ENCODE data around the gene AURKAIP1. TPM values are rescaled to one million over a fixed set of nuclear protein-coding genes. Genes with fewer than 3 reads are reported as not detected.

AURKAIP1 gene
- total RNA-seq, 4 donors from 2014 or later, result 13.2 to 75.8 (median 31.1) TPM

DNA sequence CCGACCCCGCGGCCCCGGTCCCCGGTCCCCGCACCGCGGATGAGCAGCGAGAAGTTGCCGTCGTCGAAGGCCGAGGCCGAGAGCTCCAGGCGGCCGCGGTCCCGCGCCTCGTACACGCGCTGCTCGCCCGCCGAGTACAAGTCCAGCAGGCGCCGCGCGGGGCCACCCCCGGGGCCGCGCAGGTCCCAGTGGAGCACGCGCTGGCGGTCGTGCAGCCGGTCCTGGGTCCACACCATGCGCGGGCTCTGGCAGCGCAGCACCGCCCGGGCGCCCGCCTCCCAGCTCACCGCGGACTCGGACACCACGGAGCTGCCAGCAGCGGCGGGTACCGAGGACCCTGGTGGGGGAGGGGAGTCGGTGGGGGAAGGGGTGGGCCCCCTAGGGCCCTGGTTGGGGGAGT is 19.6 kb downstream of the AURKAIP1 start:
- intact Hi-C loops (cut with DNase I; ENCODE audit: low total_unique reads), result loop anchor here (10.0 kb wide), 1 partner anchor 51 kb away; the partner anchor contains the start of genes ACAP3 and PUSL1
- no peaks in the 10 kb centered on the region for H3K27me3 ChIP-seq
- no peak for DNase-seq

GRCh38 chr1:1354271-1355247 is 20.4 kb downstream of the AURKAIP1 start:
- intact Hi-C loops (cut with DNase I; ENCODE audit: low total_unique reads), result loop anchor here (10.0 kb wide), 1 partner anchor 50 kb away; the partner anchor contains the start of genes ACAP3 and PUSL1
- no peaks in the 10 kb centered on the region for H3K27me3 ChIP-seq
- no peak overlapping the region for H3K4me3 ChIP-seq
- no peak for TF ChIP-seq CTCF (IDR thresholded peaks at IDR 0.05)
- no peak for TF ChIP-seq POLR2A (IDR thresholded peaks at IDR 0.05)
- peaks cover 5 to 24% of the 10 kb centered on the region in 2 donors for H3K4me1 ChIP-seq
- no peak for DNase-seq
- no peaks in the 10 kb centered on the region for H3K9me3 ChIP-seq
- H3K36me3 ChIP-seq, result no peaks in the 10 kb centered on the region
- peak overlapping the region; percentile 64 to 96 for H3K27ac ChIP-seq

More for the DNA sequence above, 19.6 kb downstream of the AURKAIP1 start:
- Histone ChIP-seq H3K27ac (peak overlapping the region; percentile 96), H3K4me1 (peaks cover 5 to 24% of the 10 kb centered on the region in 2 donors), H3K36me3 (no peaks in the 10 kb centered on the region), H3K4me3 (peak overlapping the region in 1 of 2 donors; percentile 35), H3K9me3 (no peaks in the 10 kb centered on the region)
- no peak for TF ChIP-seq POLR2A (IDR thresholded peaks at IDR 0.05)
- TF ChIP-seq CTCF (IDR thresholded peaks at IDR 0.05), result no peak

DNA sequence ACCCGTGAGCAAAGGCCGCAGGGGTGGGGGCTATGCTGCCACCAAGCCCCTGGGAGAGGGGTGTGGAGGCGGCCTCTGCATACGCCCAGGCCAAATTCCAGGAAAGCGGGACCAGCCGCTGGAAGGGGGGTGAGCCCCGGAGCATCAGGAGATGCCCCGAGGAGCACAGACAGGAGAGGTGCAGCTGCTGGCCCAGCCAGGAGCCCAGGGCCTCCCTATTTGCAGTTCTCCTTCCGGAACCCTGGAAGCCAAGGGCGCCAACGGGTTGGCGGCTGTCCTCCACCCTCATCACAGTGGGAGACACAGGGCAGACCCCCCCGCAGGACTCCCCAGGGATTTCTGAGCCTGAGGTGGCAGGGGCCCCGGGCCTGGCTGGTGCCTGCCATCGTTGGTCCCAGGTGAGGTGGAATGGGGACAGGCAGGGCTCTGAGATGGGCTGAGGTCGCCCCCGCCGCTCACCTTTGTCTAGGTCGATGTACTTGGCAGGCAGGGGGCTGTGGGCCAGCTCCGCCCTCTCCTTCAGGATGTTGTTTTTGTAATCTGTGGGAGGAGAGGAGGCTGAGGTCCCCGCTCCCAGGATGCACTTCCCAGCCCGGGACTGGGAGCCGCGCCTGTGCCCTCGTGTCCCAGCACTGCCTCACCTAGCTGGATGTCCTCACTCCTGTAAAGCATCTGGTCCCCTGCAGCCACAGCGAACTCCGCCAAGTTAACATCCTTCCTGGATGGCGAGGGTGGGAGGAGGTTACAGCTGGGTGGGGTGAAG is 21.4 kb downstream of the AURKAIP1 start:
- no peaks in the 10 kb centered on the region for H3K9me3 ChIP-seq
- intact Hi-C loops (cut with DNase I; ENCODE audit: low total_unique reads), result loop anchor here (10.0 kb wide), 1 partner anchor 49 kb away; the partner anchor contains the start of genes ACAP3 and PUSL1
- no peak overlapping the region for H3K4me3 ChIP-seq
- no peaks in the 10 kb centered on the region for H3K27me3 ChIP-seq
- TF ChIP-seq POLR2A (IDR thresholded peaks at IDR 0.05), result no peak
- H3K36me3 ChIP-seq, result no peaks in the 10 kb centered on the region
- DNase-seq, result no peak
- peaks cover 5 to 25% of the 10 kb centered on the region in 2 donors for H3K4me1 ChIP-seq
- H3K27ac ChIP-seq, result peak overlapping the region; percentile 64 to 96

DNA sequence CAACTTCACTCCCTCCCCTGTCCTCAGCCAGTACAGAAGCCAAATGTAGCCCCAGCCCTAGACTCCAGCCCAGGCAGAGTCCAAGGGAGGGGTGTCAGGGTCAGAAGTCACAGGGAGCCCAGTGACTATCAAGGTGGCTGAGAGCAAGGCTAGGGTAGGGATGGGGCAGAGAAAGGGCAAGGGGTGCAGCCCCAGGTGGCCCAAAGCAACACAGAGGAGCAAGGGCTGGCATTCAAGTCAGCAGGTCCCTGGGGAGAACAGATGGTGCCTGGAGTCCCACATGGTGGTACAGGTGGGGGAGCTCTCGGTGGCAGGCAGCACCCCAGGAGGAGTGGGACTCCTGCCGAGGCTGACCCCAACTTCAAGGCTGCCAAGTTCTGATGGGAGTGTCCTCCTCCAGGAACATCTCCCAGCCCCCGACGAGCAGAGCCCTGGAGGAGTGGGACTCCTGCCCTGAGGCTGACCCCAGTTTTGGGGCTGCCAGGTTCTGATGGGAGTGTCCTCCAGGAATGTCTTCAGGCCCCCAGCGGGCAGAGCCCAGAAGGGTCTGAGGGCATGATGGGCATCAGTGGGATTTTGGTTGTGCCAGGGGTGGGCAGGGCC is 22.1 kb downstream of the AURKAIP1 start:
- no peaks in the 10 kb centered on the region for H3K27me3 ChIP-seq
- no peaks in the 10 kb centered on the region for H3K36me3 ChIP-seq
- no peak overlapping the region for H3K4me3 ChIP-seq
- peak overlapping the region; percentile 64 to 96 for H3K27ac ChIP-seq
- H3K4me1 ChIP-seq, result peaks cover 6 to 29% of the 10 kb centered on the region in 2 donors
- no peak for DNase-seq
- no peaks in the 10 kb centered on the region for H3K9me3 ChIP-seq
- intact Hi-C loops (cut with DNase I; ENCODE audit: low total_unique reads), result loop anchor here (10.0 kb wide), 1 partner anchor 48 kb away; the partner anchor contains the start of genes ACAP3 and PUSL1
- TF ChIP-seq CTCF (IDR thresholded peaks at IDR 0.05) (no peak), POLR2A (IDR thresholded peaks at IDR 0.05) (no peak)
